GM19099 (cell line): ENCODE results near the gene CLSTN2.

Experiments used
- POLR2A ChIP-seq: IDR thresholded peaks from 3 replicates; pipeline ENCODE4 v1.6.1; 2011; ENCODE audit warnings: low read depth; ENCODE audit not compliant: insufficient read length; ENCODE audit errors: extremely low read depth

CLSTN2 gene

DNA sequence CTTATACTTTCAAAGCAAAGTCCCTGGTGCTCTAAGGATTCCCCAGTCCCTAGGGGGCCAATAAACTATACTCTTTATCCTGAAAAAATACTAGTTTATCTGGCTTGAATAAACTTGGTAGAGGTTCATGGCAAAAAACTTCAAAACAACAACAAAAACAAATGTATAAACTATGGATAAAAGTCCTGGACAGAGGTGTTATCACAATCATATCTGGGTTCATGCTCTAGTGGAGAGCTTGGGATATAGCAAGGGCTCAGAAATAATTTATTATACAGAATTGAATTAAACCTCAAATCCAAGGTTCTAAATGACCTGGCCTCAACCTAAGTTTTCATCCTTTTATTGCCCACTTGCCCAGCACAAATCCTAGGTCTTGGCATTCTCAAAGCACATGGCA is 644.3 kb downstream of the CLSTN2 start:
- TF ChIP-seq POLR2A: no peak

DNA sequence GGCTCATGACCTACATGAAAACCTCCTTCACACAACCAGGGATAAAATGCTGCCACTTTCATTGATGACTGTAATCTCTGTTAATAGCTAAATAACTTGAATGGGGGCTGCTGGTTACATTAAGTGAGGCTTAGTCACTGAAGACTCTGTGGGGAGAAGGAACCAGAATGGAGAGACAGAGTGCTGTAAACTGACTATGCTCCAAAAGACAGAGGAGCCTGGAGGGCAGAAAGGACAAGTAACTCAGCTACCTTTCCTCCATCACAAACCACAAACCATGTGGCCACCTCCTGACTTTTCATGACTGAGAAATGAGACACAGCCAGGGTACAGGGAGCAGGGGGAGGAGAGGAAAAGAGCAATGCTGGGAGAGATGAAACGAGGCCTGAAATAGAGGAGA is 645.8 kb downstream of the CLSTN2 start:
- TF ChIP-seq POLR2A: no peak

DNA sequence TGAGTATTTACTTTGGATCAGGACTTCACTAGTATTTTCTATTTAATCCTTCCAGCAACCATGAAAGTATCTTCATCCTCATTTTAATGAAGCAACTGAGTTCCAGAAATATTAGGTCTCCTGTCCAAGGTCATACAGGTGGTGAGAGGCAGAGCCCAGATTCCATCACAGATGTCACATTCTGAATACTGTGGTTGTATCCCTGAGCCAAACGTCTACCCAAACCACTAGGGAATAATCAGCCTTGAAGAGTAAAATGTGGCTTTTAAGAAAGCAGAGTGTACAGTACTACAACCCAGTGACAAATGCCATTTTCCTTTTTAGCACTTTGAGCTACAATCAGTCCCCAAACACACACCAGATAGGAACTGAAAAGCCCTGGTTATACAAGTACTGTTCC is 649.6 kb downstream of the CLSTN2 start:
- no peak for TF ChIP-seq POLR2A

DNA sequence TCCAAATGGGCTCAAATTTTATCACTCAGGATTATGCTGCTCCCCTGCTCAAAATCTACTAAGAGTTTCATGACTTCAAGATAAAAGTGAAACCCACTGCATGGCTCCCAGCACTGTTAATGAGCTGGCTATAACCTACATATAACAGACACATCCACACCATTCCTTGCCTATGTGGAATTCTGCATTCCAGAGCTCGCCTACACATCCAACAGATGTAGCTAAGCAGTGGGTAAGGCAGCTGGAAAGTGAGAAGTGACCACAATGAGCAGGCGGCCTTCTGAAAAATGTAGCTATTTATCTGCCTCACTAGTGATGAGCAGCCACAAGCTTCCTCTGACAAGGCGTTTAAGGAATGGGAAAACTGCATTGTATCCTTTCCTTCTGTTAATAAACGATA is 650.8 kb downstream of the CLSTN2 start:
- no peak for TF ChIP-seq POLR2A

DNA sequence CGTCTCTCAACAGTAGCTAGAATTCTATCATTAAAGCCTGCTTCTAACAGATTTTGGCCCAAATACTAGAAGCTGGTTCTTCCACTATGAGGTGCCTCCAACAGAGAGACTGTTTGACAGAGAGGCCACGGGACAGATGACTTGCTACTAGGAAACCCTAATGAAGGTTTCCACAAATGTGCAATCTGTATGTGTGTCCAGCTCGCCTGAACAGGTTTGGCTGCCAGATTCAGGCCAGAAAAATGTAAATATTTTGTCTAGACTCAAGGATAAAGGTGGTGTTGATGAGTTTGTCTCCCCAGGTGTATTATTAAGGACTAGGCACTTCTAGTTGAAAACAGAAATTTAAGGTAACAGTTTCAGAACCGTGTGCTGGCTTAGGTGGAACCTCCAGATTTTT is 651.3 kb downstream of the CLSTN2 start:
- TF ChIP-seq POLR2A: no peak

DNA sequence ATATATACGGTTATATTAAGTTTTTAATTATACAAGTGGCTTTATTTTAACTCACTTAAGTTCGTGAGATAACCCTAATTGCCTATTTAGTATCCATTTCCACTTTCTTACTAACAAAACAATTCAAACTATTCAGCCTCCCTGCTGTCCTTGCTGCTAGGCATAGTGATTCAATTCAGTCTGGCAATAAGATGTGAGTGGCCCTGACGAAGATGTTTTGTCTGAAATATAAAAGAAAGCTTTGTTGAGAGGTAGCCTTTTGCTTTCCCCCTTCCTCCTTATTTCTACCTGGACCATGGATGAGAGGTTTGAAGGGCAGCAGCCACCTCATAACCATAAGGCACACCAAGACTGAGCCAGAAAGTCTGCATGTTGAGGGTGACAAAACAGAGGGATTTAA is 653.6 kb downstream of the CLSTN2 start:
- no peak for TF ChIP-seq POLR2A

DNA sequence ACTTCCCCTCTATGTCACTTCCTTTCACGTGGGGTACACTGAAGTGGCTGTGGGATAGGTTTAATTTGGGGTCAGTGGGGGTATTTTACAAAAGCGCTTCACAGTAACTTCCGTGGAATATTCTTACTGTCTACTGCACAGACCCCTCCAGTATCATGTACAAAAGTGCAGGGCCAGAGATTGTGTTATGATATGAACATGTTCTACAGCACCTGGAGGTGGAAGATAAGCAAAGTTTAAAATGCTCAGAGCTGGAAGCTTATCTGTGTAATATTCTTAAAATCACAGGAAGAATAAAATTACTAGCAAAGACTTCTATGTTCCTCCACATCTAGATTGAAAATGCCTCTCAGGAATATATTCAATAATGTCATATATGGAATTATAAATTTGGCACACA is 658.8 kb downstream of the CLSTN2 start:
- TF ChIP-seq POLR2A: no peak

DNA sequence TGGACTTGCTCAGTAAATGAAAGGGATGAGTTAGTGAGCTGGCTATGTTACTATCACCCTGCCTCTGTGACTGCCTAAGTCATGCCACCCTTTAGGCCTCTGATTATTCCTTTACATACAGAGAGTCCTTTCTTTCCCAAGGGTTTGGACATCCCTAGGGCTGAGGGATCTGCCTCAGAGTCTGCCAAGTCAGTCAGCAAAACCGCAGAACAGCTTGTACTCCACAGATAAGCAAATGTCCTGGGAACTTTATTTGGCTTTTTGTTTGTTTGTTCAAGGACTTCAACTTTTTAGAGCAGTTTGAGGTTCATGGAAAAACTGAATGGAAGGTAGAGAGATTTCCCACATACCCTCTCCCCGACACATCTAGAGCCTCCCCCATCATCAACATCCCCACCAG is 660.3 kb downstream of the CLSTN2 start:
- no peak for TF ChIP-seq POLR2A

DNA sequence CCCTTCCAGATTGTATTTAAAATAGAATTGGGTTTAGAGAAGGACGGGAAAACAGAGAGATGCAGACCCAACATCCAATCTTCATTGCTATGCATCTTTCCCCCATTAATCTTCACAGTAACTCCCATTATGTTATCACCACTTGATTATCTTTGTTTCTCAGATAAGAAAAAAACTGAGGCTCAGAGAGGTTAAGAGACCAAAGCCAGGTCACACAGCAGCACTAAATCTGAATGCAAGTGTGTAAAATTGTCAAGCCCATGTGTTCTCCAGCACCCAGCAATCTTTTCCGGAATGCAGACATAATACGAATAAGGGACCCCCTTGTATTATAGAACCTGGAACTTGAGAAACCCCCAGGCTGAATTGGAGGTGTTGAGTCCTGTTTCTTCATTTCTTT is 662.4 kb downstream of the CLSTN2 start:
- no peak for TF ChIP-seq POLR2A

DNA sequence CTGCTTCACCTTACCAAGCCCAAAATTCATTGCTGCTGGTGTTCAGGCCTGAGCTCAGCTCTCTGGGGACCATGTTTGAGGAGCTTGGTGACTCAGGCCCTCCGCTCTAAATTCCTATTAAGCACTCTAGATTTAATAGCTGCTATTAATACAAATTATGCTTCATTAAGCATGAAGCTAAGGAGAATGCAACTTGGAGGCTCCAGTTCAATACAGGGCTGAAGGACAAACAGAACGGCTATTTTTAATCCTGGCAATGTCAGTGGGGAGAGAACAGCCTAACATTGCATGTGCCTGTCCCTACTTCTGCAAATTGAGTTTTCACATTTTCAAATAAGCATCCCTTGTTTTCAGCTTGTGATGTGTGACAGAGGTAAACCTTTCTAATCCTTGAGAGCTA is 662.8 kb downstream of the CLSTN2 start:
- TF ChIP-seq POLR2A: no peak

DNA sequence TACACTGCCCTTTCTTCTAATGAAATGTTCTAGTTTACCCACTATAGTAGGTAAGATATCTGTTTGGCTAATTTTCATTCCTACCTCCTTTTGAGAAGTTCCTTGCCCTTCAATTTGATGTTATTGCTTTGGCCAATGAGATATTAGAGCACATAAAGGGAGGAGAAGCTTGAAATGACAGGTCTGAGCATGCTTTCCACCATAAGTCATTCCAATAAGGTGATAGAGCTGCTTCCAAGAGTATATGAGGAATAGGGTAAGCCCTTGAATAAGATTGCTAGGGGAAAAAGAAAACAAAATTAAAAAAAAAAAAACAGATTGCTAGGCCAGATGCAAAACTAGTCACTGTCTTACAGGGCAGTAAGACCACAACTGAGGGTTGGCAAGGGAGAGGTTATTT is 664.0 kb downstream of the CLSTN2 start:
- TF ChIP-seq POLR2A: no peak

DNA sequence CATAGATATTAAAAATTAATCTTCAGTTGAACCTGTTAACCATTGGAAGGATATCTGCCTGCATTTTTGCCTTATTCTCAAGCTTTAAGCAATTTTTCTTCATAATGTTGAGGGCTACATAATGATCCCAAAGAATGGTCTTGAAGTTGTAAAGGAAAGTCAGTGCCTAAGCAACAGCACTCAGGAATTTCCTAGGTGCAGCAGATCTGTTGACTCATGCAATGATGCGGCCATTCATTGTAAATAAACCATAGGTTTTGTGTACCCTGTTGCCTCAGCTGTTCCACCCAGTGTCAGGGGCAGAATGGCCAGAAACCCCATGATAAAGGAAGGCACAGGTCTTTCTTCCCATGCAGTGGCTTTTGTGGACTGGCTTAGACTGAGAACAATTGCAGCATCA is 664.5 kb downstream of the CLSTN2 start:
- TF ChIP-seq POLR2A: no peak

DNA sequence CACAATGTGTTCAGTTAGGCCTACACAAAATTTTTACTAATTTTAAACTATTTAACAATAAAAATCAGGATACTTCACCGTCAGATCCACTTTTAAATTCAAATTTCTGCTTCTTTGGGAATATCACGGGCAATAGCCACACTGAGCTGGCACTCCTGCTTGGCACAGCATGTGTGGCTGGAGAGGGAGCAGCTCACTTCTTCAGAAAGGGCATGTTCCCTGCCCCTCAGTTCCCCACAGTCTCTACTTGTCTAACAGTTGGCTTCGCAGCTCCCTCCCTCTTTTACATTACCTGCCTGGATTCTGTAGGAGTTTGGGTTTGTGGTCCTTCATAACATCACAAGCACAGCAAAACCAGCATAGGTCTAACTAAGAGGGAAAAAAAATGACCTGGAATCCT is 666.9 kb downstream of the CLSTN2 start:
- TF ChIP-seq POLR2A: no peak

DNA sequence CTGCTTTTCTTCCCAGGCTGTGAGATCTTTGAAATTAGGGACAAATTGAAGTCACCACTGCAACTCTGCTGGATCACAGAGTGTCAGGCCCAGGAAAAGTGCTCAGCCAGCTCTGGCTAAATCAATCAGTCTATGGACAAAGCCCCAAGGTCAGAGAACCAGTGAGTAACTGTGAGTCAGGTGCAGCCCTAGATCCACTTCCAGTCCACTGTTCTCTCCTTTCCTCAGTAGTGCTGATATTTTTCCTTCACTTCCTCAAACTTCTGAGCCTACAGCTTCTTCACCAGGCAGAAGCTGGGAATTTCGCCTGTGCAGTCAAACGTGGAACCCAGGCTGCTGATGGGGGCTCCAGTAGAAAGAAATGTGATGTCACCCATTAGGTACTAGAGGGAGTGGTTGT is 667.8 kb downstream of the CLSTN2 start:
- no peak for TF ChIP-seq POLR2A

DNA sequence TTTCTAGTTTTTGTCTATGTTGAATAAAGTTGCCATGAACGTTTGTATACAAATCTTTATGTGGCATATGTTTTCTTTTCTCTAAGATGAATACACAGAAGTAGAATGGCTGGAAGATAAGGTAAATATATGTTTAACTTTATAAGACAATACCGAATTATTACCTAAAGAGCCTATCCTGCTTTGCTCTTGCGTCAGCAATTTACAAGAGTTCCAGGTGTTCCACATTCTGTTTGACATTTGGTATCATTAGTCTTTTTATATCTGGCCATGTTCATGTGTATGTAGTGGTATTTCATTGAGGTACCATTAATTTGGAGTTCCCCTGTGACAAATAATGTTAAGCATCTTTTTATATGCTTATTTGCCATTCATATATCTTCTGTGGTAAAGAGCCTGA is 668.8 kb downstream of the CLSTN2 start:
- TF ChIP-seq POLR2A: no peak

DNA sequence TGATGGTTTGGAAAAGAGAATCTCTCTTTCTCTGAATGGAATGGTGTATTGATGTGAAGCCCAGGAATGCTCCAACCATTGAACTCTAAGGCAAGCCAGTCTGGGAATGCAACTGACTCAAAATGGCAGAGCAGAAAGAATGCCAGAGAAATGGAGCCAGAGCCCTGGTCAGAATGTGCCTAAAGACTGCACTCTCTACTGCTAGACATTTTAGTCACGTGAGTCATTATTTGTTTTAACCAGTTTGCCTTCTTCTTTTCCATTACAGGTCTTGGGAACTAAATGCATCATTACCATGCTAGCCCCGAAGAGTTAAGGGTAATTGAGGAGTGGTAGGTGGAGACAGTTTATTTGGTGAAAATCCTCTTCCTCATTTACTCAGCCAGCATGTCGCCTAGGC is 675.6 kb downstream of the CLSTN2 start:
- no peak for TF ChIP-seq POLR2A

DNA sequence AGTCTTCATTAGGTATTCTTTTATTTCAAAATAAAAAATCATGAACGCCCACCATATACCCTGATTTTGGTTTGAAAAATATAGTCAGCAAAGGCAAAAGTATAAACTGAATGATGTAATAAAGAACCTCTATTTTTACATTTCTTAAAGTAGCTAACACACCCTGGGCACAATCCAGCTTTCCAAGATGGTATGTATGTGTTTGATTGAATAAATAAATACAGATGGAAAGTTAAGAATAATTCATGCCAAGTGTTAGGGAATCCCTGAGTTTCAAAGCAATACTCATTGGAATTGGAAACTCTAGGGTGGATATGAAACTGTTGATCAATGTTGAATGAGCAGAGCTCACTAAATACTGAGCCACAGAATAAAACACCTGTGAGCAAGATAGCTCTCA is 679.0 kb downstream of the CLSTN2 start:
- no peak for TF ChIP-seq POLR2A

DNA sequence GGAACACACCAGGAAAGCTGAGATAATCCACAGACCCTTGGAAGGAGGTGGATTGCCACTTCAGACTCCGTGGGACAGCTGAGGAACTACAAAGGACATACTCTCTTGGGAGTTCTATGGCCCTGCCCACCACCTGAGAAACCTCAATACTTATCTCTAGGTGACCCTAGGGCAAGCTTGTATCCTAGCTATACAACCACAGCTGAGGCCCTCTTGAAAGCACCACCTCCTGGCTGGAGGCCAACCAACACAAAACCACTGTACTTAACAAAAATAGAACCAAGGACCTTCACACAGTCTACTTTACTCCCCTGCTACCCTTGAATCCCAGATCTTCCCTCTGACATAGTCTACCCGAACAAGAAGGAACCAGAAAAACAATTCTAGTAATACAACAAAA is 682.1 kb downstream of the CLSTN2 start:
- TF ChIP-seq POLR2A: no peak

DNA sequence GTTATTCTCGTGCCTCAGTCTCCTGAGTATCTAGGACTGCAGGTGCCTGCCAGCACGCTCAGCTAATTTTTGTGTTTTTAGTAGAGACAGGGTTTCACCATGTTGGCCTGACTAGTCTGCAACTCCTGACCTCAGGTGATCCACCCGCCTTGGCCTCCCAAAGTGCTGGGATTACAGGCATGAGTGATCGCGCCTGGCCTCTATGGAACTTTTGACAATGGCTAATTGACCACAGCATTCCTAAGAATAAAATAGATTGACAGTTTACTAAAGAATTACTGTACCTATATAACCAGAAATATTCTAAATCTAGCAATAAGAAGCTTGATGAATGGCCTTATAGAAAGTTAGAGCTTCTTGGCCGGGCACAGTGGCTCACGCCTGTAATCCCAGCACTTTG is 691.9 kb downstream of the CLSTN2 start:
- no peak for TF ChIP-seq POLR2A
